Measurements from ENCODE around the gene MYOF.
"Not testable (repeated sequence)": the region's sequence is repeated elsewhere in the genome, so short reads cannot be mapped to it uniquely, and the experiment has no call there.

MYOF gene

DNA sequence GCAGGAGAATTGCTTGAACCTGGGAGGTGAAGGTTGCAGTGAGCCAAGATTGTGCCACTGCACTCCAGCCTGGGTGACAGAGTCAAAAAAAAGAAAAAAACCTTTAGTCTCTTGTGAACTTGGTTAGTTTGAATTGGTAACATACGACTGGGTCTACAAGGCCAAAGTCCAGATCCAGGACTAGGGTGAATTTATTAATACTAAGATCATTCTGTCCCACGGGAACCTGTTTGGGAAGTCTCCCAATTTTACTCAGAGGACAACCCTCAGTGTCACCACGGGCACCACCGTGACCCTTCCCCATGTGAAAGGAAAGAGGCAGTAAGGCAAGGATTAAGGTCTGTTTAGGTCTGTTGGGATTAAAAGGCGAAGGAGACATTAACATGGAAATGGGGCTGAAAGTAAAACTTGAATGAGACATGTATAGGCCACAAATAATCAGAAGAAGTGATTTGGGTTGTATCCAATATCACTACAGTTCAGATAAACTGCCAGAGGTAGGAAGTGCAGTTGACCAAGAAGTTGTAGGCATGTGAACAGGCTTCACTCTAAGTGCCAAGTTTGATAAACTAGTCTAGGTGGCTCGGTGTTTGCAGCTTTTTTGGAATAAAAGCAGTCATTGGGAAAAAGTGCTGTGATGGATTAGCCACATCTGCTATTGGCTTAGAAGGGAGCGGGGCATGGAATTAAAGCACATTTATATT lies 30.7 kb downstream of the MYOF start:
- no peak for DNase-seq

DNA sequence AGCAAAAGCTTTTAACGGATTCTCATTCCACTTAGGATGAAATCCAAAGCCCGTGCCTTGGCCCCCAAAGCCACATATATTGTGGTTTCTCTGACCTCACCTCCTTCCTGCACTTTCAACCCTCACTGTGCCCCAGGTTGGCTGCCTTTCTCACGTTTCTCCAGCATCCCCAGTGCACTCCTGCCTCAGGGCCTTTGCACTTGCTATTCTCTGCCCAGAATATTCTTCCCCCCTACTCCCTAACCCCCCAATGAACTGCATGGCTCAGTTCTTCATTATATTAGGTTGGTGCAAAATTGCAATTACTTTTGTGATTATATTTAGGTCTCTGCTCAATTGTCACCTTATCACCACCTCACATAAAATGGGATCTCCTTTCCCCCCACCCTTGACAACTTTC lies 34.2 kb downstream of the MYOF start:
- DNase-seq = no peak

DNA sequence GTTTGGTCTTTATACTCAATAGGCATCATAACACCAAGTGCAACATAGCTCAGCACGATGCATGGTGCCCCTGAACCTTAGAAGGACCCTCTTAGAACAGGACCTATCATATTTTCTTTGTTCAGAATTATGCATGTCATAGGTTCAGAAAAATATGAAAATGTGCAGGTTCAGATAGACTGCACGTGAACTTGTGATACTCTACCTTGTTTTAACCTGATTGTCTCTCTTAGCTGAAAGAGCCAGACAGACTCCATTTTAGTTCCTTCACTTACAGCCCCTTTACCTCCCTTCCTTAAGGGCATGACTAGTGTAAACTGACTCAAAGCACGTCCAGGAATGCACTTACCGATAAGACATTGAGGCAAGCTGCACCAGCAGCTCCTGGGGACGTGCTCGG lies 35.1 kb downstream of the MYOF start:
- DNase-seq = no peak

DNA sequence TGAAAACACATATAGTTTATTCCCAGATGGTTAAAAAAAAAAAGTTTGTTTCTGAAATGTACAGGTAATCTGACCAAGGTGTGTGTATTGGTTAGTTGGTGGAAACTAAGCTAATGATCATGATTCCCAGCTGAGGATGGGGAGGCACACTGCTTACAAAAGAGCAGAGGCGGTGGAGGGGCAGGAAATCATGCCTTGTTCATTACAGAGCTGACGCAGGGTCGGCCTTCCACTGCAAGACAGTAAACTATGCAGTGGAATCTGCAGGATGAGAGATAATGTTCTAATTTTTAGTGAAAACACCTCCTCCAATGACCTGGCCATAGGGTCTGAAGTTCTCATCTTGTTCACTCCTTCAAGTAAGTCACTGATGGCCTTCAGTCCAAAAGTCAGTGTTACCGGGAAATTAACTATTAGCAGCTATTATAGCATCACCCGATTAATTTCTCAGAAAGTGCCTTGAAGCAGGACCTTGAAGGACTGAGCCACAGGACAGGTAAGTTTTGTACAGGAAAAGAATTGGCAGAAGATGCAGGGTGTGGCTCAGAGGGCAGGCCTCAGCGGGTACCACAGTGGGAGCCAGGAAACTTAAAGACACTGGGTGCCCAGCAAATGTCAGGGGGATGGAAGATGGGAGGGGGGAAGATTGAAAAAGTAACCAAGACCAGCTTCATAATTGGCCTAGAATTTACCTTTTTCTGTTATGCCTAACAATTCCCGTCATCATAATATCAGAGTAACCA lies 36.0 kb downstream of the MYOF start:
- DNase-seq = no peak

DNA sequence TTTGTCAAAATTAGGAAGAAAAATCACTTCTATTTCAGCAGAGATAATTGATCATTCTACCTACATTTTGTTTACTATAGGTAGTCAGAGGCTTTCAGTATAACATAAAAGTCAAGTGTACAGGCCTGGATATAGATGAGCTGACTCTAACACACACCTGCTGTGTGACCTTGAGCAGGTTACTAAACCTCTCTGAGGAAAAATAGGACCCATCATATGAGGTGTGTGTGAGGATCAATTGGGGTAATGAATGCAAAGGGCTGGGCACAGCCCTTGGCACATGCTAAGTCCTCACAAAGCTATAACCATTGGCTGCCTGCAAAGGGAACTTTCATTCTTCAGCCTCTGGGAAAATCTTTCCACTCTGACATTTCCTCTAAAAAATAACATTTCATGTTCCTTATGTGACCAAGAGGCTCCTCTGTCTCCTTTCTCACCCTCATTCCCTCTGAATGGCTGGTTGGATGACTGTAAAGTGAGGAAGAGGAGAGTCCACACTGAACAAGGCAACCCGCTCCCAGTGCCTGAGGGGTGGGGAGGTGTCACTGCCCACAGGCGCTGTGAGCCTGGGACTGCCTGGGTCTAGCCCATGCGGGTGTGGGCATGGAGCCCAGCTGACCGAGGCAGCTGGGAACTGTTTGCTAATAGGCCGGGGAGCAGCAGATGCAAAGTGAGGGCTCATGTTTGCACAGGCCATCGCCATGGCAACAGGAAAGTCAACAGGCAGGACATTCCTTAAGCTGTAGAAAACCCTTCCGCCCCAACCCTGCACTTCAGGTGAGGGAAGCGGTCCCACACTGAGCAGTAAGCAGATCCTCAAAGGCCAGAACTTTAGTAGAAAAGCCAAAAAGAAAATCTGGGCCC lies 36.8 kb downstream of the MYOF start:
- DNase-seq = peak; percentile 59

DNA sequence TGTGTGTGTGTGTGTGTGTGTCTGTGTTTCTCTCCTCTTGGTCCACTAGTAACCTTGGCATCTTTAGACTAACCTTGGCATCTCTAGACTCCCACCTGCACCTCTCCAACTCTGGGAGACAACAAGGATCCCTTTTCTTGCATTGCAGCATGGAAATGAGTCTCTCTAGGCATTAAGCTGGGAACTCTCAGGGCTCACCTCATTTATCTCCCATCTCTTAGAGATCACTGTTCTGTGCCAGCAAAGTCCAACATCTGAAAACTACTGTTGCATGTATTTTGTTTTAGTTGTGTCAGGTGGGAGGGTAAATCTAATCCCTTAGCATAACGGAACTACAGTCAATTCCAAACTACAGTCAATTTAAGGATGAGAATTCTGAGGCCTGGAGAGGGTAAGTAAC lies 38.7 kb downstream of the MYOF start:
- DNase-seq = no peak

DNA sequence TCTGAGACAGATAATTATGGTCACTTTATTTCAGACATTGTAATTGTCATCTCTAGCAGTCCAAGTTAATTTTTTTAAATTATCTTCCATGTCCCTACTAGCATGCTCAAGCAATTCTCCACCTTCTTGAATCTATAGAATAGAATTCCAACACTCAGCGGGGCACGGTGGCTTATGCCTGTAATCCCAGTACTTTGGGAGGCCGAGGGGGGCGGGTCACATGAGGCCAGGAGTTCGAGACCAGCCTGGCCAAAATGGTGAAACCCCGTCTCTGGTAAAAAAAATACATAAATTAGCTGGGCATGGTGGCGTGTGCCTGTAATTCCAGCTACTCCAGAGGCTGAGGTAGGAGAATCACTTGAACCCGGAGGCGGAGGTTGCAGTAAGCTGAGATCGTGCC lies 39.4 kb downstream of the MYOF start:
- not testable (repeated sequence) for DNase-seq

DNA sequence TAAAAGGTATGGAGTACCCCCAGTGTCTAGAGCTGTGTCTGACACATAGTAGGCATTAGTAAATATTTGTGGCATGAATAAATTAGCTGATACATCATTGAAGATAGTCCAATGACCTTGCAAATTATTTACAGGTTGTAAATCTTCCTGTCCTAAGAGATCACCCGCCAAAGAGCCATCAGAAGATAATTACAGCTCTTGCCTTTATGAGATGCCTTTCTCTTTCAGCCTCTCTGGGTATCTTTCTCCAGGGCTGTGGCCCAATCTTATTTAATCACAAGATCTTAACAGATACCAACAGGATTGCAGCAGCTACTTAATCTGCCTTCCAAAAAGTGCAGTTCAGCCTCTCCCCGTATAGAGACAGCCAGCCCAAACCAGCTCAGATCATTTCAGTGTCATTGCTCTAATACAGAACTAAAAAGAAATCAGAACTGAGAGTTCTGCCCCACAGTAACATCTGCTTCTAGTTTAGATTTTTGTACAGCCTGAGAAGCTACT lies 41.5 kb downstream of the MYOF start:
- DNase-seq = no peak

DNA sequence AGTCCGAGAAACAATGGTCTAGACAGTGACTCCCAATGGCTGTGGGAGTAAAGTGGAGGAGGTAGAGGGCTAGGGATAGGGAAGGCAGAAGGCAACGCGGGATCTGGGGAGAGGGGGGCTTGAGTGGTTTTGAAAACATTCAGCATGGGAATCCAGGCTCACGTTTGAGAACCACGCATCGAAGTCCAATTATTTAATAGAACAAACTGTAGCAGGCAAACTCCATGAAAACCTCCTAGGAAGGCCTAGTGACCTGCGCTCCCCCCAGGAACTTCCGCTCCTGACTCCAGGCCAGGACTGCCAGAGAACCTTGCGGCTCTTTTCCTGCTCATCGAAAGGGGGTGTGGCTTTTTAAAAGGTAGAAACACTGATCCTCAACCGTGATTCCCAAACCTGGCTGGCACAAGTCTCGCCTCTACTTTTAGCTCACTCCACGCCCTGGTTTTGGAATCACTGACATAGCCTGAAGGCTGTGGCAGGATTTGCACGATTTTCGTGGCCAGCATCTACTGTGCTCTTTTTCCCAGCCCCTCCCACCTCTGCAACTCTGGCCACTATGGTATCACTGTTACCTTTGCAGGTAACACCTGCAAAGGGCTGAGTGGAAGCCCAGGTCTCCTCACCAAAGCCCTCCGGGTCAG lies 43.4 kb downstream of the MYOF start:
- peak; percentile 62 for DNase-seq

DNA sequence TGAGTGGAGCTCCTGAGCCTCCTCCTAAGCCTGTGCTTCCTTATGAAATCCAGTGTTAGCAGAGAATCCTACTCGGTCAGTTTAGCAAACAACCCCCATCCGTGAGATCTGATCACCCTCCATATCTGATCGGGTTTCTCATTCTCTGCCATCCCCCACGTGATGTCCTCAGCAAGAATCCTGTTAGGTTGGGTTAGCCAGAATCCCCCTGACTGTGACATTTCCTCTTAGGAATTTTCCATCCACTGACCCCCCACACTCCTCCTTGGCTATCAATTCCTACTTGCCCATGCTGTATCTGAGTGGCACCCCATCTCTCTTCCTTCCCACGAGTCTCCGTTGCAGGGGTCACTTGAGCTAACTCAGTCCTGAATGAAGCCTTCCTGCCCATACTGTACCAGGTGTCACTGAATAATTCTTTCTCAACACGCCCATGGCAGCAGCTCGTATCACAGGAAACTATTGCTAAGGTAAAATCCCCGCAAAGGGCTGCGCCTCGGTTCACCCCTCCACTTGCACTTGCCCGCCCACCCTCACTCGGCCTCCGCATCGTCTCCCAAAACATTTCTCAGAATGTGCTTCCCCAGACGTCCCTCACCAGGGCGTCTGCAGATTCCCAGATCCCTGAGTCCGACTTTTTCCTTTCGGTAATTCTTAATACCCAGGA lies 44.1 kb downstream of the MYOF start:
- no peak for DNase-seq

DNA sequence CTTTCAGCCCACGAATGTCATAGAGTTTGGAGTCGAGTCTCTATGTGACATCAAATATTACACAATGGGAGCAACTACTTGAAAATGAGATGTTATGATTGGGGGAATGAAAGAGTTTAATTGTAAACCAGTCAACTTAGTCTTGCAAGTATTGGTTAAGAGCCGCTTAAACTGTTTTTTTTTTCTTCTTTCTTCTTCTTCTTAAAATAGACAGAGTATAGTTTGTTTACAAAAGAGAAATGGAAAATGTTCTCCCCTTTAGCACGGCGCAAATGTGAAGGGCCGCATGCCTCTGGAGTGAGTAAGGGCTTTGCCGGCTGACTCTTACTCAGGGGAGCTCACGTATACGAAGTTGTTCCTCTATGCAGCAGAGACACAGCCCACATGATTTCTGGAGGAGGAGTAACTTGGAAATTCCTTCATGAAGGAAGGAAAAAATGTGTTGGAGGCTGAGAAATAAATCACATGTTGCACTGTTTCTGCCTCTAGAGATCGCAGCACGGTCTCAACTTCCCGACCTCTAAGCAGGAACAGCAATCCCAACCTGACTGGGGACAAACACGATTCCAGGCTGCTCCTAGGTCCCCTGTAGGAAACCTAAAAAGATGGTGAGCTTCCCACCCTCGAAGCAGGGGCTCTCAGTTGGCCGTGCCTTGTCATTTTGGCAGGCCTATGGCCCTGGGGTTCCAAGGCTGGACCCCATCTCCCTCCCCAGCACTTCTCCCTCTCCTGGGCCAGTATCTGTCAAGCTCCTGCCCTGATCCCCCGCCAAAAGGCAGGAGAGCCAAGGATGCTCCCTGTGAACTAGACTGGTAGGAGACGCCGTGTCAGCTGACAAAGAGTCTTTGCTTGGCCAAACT lies 44.8 kb downstream of the MYOF start:
- DNase-seq = no peak

DNA sequence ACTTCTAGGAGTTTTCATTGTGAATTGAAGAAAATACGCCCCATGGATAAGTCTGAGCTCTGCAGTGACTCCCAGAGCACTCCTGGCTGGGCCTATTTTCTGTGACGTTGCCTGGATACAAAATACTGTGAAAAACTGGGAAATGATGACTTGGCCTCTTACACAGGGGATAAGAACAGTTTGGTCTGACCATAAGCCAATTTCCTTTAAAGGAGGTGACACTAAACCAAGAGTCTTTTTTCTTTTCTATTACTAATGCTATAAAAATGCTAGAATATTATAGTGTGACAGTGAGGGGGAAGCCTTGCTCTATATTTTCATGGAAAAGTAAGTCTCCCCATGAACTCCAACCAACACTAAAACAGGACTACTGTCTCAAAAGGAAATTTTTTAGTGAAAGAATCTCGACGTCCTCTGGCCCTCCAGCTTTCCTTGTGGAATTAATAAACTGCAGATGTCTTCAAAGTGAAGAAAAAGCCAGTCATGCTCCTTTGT lies 45.5 kb downstream of the MYOF start:
- no peak for DNase-seq

DNA sequence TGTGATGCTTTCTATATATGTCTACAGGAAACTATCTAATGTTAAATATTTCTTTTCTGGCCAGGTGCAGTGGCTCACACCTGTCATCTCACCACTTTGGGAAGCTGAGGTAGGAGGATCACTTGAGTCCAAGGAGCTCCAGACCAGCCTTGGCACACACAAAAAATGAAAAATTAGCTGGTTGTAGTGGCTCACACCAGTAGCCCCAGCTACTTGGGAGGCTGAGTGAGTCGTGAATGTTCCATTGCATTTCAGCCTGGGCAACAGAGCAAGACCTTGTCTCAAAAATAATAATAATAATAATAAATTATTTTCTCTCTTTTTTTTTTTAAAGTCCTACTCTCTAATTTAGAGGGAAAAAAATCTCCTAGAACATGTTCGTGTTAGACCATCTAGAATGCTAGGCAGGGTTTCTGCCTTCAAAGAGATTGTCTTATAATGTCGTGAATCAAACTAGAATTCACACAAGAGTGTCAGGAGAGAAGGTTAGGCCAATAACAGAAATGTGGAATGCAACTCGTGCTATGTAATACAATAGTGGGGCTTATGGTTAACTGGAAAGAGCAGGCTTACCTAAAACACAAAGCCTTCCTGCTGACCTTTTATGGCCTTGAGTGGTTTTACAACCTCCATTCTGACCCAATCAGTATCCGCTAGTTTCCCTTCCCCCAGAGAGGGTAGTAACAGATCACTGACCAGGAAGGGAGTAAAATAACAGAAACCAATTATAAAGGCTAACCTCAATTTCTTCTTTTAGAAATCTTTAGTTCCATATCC lies 46.3 kb downstream of the MYOF start:
- no peak for DNase-seq

DNA sequence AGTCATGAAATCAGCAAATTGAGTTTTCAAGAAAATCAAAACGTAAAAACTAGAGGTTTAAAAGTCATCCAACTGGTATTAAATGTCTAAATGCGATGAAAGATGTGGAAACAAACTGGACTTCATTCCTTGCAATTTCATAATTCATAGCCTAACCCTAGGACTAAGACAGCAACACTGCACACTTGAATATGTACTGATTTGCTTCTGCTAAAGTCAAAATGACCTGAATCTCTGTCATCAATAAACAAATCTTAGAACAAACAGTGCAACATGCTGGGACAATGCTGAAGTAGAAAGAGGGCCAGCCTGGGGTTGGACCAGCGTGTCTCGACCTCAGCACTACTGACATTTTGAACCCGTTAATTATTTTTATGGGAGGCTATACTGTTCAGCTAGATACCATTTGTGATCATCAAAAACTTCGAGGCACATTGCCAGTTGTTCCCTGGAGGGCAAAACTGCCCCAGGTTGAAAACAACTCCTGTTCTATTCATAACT lies 47.1 kb downstream of the MYOF start:
- DNase-seq = no peak

DNA sequence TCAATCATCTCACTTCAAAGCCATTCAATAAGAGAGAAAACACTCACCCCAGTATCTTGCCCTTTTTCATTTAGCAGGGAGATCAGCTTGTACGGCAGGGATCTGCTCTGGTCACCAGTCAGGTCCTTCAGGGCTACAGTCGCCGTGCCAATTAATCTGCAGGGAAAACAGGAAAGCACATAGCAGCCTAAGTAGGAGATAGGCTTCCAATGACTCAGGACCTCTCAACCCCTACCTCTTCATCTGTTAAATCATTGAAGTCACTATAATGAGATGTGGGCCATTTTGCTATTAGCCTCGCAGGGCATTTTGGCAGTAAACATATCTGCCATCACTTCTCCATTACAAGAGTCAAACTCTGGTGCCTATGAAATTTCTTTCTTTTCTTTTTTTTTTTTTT lies 50.8 kb downstream of the MYOF start:
- DNase-seq = no peak

DNA sequence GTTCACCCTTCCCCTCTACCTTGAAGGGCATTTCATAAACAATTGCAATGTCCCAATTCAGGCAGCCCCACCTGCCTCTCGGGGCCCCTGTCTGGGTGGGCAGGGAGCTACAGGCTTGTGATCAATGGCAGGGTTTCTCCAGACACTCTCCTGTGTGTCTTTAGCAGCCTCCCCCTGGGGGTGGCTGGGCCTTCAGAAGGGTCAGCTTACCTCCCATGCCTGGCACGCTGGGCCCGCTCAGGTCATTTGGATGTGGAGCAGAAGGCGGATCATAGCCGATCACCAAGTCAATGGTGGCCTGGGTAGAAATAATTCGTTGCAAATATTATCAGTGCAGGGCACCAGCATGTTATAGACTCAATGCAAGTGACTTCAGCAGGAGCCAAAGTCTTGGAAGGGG lies 56.3 kb downstream of the MYOF start:
- DNase-seq = no peak

DNA sequence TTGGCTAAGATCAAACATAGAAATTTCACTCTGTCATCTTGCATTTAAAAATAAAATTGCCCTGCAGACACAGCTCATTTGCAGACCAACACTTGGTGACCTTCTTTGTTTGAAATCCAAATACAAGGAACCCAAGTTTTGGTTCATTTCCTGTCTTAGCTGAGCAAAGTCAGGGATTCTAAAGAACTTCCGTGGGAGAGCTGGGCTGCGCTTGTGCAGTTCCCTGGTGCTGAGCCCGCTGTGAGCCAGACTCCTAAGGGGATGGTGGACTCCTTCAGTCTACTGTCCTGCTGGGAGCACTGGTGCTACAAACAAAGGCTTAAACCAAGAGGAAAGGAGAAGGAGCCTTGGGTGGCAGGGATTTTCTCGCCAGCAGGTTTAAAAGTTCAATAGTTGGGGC lies 60.0 kb downstream of the MYOF start:
- DNase-seq = no peak

DNA sequence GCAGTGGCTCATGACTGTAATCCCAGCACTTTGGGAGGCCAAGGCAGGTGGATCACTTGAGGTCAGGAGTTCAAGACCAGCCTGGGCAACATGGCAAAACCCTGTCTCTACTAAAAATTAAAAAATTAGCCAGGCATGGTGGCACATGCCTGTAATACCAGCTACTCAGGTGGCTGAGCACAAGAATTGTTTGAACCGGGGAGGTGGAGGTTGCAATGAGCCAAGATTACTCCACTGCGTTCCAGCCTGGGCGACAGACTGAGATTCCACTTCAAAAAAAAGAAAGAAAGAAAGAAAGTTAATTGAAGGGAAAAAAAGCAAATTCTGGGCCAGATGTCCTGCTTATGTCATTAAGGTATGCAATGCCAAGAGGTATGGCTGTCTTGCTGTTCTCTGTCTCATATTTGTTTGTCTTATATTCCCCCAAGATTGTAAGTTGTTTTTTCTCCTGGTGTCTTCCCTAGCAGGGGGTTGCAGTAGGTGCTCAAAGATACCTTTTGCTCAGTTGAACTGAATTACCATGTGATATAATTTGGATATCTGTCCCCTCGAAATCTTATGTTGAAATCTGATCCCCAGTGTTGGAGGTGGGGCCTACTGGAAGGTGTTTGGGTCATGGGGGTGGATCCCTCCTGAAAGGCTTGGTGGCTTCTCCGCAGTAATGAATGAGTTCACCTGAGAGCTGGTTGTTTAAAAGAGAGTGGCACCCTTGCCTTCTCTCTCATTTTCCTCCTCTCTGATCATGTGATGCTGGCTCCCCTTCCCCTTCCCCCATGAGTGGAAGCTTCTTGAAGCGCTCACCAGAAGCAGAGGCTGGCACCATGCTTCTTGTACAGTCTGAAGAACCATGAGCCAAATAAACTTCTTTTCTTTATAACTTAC lies 60.9 kb downstream of the MYOF start:
- DNase-seq = no peak

DNA sequence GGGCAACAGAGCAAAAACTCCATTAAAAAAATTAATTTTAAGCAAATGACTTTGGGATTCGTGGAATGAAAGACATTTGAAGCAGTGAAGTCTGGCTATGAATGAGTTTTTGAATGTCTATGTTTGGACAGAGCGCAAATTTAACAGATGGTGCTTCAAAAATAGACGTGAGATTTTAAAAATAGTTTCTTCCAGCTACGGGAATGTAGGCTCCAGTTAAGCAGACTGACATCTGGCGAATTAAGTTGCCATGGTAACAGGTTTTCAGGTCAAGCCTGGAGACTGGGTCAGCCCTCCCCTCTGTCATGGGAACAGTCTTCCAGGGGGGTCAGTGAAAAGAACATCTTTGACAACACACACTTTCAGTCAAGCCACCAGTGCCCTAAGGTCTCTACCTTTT lies 62.0 kb downstream of the MYOF start:
- no peak for DNase-seq

Measured in NCI-H187 treated with DMSO at 0.1 percent for 48 hours (cell line).